H9 (cell line): Measurements from ENCODE around the gene RBMS2. TPM values are rescaled to one million over a fixed set of nuclear protein-coding genes. Genes with fewer than 3 reads are reported as not detected.

Experiments used
- DNase-seq: peaks from one replicate; pipeline ENCODE4 v3.0.0-alpha.2; 2017
- H2AFZ ChIP-seq: one replicate; pipeline ENCODE4 v1.6.1; 2013; ENCODE audit warnings: mild to moderate bottlenecking, low read length, control low read depth, moderate library complexity
- H2AK5ac ChIP-seq: 2 replicates; pipeline ENCODE4 v1.6.1; 2013; ENCODE audit warnings: low read length, control low read depth, mixed read lengths; ENCODE audit not compliant: insufficient read length
- H2BK120ac ChIP-seq: one replicate; pipeline ENCODE4 v1.6.1; 2013; ENCODE audit warnings: low read depth, mild to moderate bottlenecking, low read length, control low read depth, inconsistent platforms; ENCODE audit not compliant: poor library complexity, severe bottlenecking
- H2BK12ac ChIP-seq: 2 replicates; pipeline ENCODE4 v1.6.1; 2013; ENCODE audit warnings: low read length, control low read depth, mixed read lengths, low read depth; ENCODE audit not compliant: insufficient read length
- H2BK15ac ChIP-seq: 2 replicates; pipeline ENCODE4 v1.6.1; 2013; ENCODE audit warnings: low read depth, low read length, control low read depth
- H2BK20ac ChIP-seq: one replicate; pipeline ENCODE4 v1.6.1; 2013; ENCODE audit warnings: low read depth, mild to moderate bottlenecking, low read length, control low read depth, inconsistent platforms; ENCODE audit not compliant: poor library complexity, severe bottlenecking
- H2BK5ac ChIP-seq: 2 replicates; pipeline ENCODE4 v1.6.1; 2013; ENCODE audit warnings: low read length, control low read depth, mixed read lengths; ENCODE audit not compliant: insufficient read length
- H3K14ac ChIP-seq: 2 replicates; pipeline ENCODE4 v1.6.1; 2013; ENCODE audit warnings: low read length, control low read depth; ENCODE audit not compliant: insufficient read depth
- H3K18ac ChIP-seq: 2 replicates; pipeline ENCODE4 v1.6.1; 2013; ENCODE audit warnings: low read depth, mild to moderate bottlenecking, mixed read lengths, low read length, control low read depth; ENCODE audit not compliant: insufficient read length
- H3K23ac ChIP-seq: 2 replicates; pipeline ENCODE4 v1.6.1; 2013; ENCODE audit warnings: low read length, control low read depth, mixed read lengths, low read depth; ENCODE audit not compliant: insufficient read length
- H3K23me2 ChIP-seq: 2 replicates; pipeline ENCODE4 v1.6.1; 2013; ENCODE audit warnings: low read depth, mild to moderate bottlenecking, mixed read lengths, low read length, control low read depth; ENCODE audit not compliant: insufficient read length, poor library complexity, severe bottlenecking
- H3K27ac ChIP-seq: 2 replicates; pipeline ENCODE4 v1.5.1; 2013; ENCODE audit warnings: low read length, control low read depth, mixed read lengths, low read depth; ENCODE audit not compliant: insufficient read length
- H3K27me3 ChIP-seq: 2 replicates; pipeline ENCODE4 v1.6.1; 2013; ENCODE audit warnings: low read length, control low read depth, inconsistent platforms; ENCODE audit not compliant: insufficient read depth
- H3K4ac ChIP-seq: 2 replicates; pipeline ENCODE4 v1.6.1; 2013; ENCODE audit warnings: low read depth, mild to moderate bottlenecking, control low read depth, inconsistent platforms, low read length, moderate library complexity
- H3K4me1 ChIP-seq: 2 replicates; pipeline ENCODE4 v1.6.1; 2013; ENCODE audit warnings: low read length, control low read depth, inconsistent platforms; ENCODE audit not compliant: insufficient read depth
- H3K4me2 ChIP-seq: 2 replicates; pipeline ENCODE4 v1.6.1; 2013; ENCODE audit warnings: low read length, control low read depth, mixed read lengths; ENCODE audit not compliant: insufficient read length, insufficient read depth
- H3K56ac ChIP-seq: 2 replicates; pipeline ENCODE4 v1.6.1; 2013; ENCODE audit warnings: low read depth, mild to moderate bottlenecking, mixed read lengths, low read length, control low read depth; ENCODE audit not compliant: insufficient read length
- H3K79me1 ChIP-seq: 2 replicates; pipeline ENCODE4 v1.6.1; 2013; ENCODE audit warnings: low read depth, mild to moderate bottlenecking, moderate library complexity, low read length, control low read depth, inconsistent platforms; ENCODE audit not compliant: insufficient read depth, poor library complexity, severe bottlenecking
- H3K79me2 ChIP-seq: 2 replicates; pipeline ENCODE4 v1.6.1; 2013; ENCODE audit warnings: low read length, control low read depth, inconsistent platforms; ENCODE audit not compliant: insufficient read depth
- H3K9ac ChIP-seq: 2 replicates; pipeline ENCODE4 v1.6.1; 2013; ENCODE audit warnings: low read length, control low read depth, mixed read lengths; ENCODE audit not compliant: insufficient read length; ENCODE audit errors: extremely low read depth
- H3K9me3 ChIP-seq: one replicate; pipeline ENCODE4 v1.6.1; 2013; ENCODE audit warnings: low read depth, low read length, inconsistent platforms; ENCODE audit not compliant: control insufficient read depth
- H3T11ph ChIP-seq: one replicate; pipeline ENCODE4 v1.6.1; 2013; ENCODE audit warnings: mild to moderate bottlenecking, low read length, control low read depth, inconsistent platforms
- H4K20me1 ChIP-seq: one replicate; pipeline ENCODE4 v1.6.1; 2013; ENCODE audit not compliant: control insufficient read depth, insufficient read length, insufficient read depth
- H4K5ac ChIP-seq: 2 replicates; pipeline ENCODE4 v1.6.1; 2013; ENCODE audit warnings: low read depth, mild to moderate bottlenecking, mixed read lengths, low read length, control low read depth; ENCODE audit not compliant: insufficient read length
- H4K8ac ChIP-seq: replicated peaks from 2 replicates; pipeline ENCODE4 v1.6.1; 2013; ENCODE audit warnings: low read length, control low read depth, mixed read lengths, low read depth; ENCODE audit not compliant: insufficient read length
- H4K91ac ChIP-seq: 2 replicates; pipeline ENCODE4 v1.6.1; 2013; ENCODE audit warnings: low read depth, mild to moderate bottlenecking, moderate library complexity, mixed read lengths, low read length, control low read depth; ENCODE audit not compliant: insufficient read length
- H3K27ac Mint-ChIP-seq, 3 experiments: 2 replicates in 2 of 3; 3 replicates in 1 of 3; pipeline ENCODE4 v1.8.0; 2020 to 2021; ENCODE audit warnings: mixed read lengths in 3 of 3, mild to moderate bottlenecking in 1 of 3, moderate library complexity in 1 of 3
- H3K27me3 Mint-ChIP-seq: 2 replicates; pipeline ENCODE4 v1.8.0; 2021; ENCODE audit warnings: low read depth, mild to moderate bottlenecking, moderate library complexity, mixed read lengths
- H3K36me3 Mint-ChIP-seq, 3 experiments: 2 replicates in 2 of 3; 3 replicates in 1 of 3; pipeline ENCODE4 v1.8.0; 2020 to 2021; ENCODE audit warnings: low read depth in 3 of 3, mixed read lengths in 3 of 3; ENCODE audit not compliant: insufficient read depth in 1 of 3
- H3K4me1 Mint-ChIP-seq, 2 experiments: 2 replicates each; pipeline ENCODE4 v1.8.0; 2020; ENCODE audit warnings: mixed read lengths in 2 of 2
- H3K4me3 Mint-ChIP-seq, 2 experiments: 2 replicates in 1 of 2; 3 replicates in 1 of 2; pipeline ENCODE4 v1.8.0; 2020 to 2021; ENCODE audit warnings: mild to moderate bottlenecking in 2 of 2, mixed read lengths in 2 of 2, moderate library complexity in 1 of 2
- H3K9me3 Mint-ChIP-seq, 2 experiments: 2 replicates in 1 of 2; 3 replicates in 1 of 2; pipeline ENCODE4 v1.8.0; 2020; ENCODE audit warnings: mild to moderate bottlenecking in 2 of 2, mixed read lengths in 2 of 2, moderate library complexity in 1 of 2
- WGBS: extraction: QIAGEN DNeasy Blood & Tissue Kit; methylation state at CpG from one replicate; pipeline ENCODE4 v1.1.7; 2013; ENCODE audit warnings: missing lambda C conversion rate, low lambda C conversion rate, mixed read lengths; ENCODE audit not compliant: insufficient read length; ENCODE audit errors: extremely low coverage; 5-methylcytosine and 5-hydroxymethylcytosine counted together
- total RNA-seq: library from RNA; stranded (reverse); gene quantifications from 2 replicates; pipeline ENCODE4 v1.2.1, GENCODE V29; 2021
- TF ChIP-seq, protein P1 (sequence below): fragments of 200-600 bp; sonication (generic); conservative IDR thresholded peaks from 3 replicates; pipeline ENCODE4 v1.8.0; 2021; ENCODE audit warnings: antibody characterized with exemption, mild to moderate bottlenecking

RBMS2 gene
- total RNA-seq, 1 experiment from 2014 or later = 9.5 TPM

DNA sequence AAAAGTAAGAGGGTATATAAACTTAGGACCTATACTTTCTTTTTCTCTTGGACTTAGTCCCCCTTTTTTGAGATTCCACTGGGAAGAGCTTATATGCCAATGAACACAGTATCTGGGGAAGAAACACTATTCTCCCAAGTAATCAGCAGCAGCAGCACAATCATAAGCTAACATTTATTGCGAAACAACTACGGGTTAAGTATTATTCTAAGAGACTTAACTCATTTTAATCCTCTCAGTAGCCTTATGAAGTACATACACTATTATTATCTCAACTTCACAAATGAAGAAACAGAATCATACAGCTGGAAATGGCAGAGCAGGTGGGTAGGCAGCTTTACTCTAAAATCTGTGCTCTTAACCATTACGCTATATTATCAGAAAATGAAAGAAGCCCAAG, 80.6 kb downstream of the RBMS2 start:
- H2AK5ac ChIP-seq = no peak overlapping the region
- H3K79me2 ChIP-seq = 0 out of 2 replicates have a peak, but pooled peaks cover 2% of the 10 kb centered on the region
- no peaks in the 10 kb centered on the region for H4K20me1 ChIP-seq
- H3K23ac ChIP-seq = no peak overlapping the region
- no peaks in the 10 kb centered on the region for H3K27me3 Mint-ChIP-seq
- no peaks in the 10 kb centered on the region for H3K79me1 ChIP-seq
- H3K56ac ChIP-seq = no peak overlapping the region
- TF ChIP-seq, protein P1, sequence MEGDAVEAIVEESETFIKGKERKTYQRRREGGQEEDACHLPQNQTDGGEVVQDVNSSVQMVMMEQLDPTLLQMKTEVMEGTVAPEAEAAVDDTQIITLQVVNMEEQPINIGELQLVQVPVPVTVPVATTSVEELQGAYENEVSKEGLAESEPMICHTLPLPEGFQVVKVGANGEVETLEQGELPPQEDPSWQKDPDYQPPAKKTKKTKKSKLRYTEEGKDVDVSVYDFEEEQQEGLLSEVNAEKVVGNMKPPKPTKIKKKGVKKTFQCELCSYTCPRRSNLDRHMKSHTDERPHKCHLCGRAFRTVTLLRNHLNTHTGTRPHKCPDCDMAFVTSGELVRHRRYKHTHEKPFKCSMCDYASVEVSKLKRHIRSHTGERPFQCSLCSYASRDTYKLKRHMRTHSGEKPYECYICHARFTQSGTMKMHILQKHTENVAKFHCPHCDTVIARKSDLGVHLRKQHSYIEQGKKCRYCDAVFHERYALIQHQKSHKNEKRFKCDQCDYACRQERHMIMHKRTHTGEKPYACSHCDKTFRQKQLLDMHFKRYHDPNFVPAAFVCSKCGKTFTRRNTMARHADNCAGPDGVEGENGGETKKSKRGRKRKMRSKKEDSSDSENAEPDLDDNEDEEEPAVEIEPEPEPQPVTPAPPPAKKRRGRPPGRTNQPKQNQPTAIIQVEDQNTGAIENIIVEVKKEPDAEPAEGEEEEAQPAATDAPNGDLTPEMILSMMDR = no peak
- H2AFZ ChIP-seq = no peak overlapping the region
- no peaks in the 10 kb centered on the region for H3K9me3 Mint-ChIP-seq
- H3K9ac ChIP-seq = no peak overlapping the region
- H2BK5ac ChIP-seq = no peak overlapping the region
- no peaks in the 10 kb centered on the region for H3K4me1 ChIP-seq
- H3K27ac Mint-ChIP-seq = no peak overlapping the region
- H3K18ac ChIP-seq = no peak overlapping the region
- H4K5ac ChIP-seq = no peak overlapping the region
- H3T11ph ChIP-seq = no peak overlapping the region
- H3K9me3 ChIP-seq = no peaks in the 10 kb centered on the region
- peaks cover under 1 to 5% of the 10 kb centered on the region in 2 experiments; a peak in 2 of 4 replicates for H3K4me1 Mint-ChIP-seq
- no peak overlapping the region for H2BK20ac ChIP-seq
- H2BK15ac ChIP-seq = no peak overlapping the region
- no peaks in the 10 kb centered on the region for H3K23me2 ChIP-seq
- H3K14ac ChIP-seq = no peak overlapping the region
- no peak overlapping the region for H4K8ac ChIP-seq
- H4K91ac ChIP-seq = no peak overlapping the region
- WGBS = no CpG with 5 or more reads among the region's 3 CpGs
- H2BK12ac ChIP-seq = no peak overlapping the region
- DNase-seq = no peak
- peaks cover 61 to 99% (median 95%) of the 10 kb centered on the region in 3 experiments for H3K36me3 Mint-ChIP-seq
- H2BK120ac ChIP-seq = no peak overlapping the region
- H3K27ac ChIP-seq = no peak overlapping the region
- H3K27me3 ChIP-seq = no peaks in the 10 kb centered on the region
- no peak overlapping the region for H3K4me3 Mint-ChIP-seq
- no peak overlapping the region for H3K4me2 ChIP-seq
- H3K4ac ChIP-seq = no peak overlapping the region
